ENCODE measurements around the gene ICAM2. TPM values are rescaled to one million over a fixed set of nuclear protein-coding genes. Genes with fewer than 3 reads are reported as not detected.
A peak's percentile ranks its signal among the peaks of the same experiment; 100 is the strongest.

ICAM2 gene
- 10 to 100 TPM in 2 of 3 donors, 1 to 10 TPM in 1; 6.9 to 14.2 (median 10.3) TPM for total RNA-seq
- long read RNA-seq, donor 1, transcript ICAM2-208 (5 exons, 1,103 nt): major isoform, 12 of 19 reads
- long read RNA-seq, donor 1, transcript ICAM2-203 (4 exons, 1,221 nt): minor isoform, 6 of 19 reads
- long read RNA-seq, donor 1, partial matches to known transcripts: 0 of 19 reads
- long read RNA-seq, donor 1, other reads (novel, unspliced or antisense): 0 of 19 reads
- long read RNA-seq, donor 2, transcript ICAM2-208 (5 exons, 1,103 nt): major isoform, 7 of 12 reads
- long read RNA-seq, donor 2, partial matches to known transcripts: 2 of 12 reads
- long read RNA-seq, donor 2, other reads (novel, unspliced or antisense): 1 of 12 reads

DNA sequence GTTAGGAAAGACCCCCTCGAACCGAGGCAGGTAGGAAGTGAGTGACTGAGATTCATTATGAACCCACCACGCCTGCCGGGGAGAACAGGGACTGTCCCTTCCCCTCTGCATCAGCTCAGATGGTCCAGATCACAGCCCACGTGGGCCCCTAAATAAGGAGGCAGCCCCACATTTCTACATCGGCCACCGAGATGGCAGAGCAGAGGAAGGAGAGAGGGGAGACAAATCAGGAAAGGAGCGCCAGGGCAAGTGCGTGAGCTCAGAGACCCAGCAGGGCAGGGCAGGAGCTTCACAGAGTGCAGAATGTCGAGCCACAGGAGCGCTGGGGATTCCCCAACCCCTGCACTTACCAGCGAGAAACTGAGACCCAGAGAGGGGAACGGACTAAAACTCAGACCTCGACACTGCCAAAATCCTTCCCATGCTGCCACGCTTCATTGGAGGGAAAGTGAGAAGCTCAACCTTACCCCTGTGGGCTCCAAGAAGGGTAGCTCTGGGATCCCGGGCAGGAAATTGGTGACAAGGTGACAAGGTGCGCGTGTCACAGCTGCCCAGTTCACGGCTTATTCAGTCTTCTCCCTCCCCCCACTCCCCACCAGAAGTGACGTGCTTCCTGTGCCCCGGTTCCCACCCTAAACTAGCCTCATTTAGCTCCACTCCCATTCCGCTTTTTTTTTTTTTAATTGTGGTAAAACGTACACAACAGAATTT lies at the start of gene ICAM2:
Gene ICAM2 (minus strand): TSS at position 578 of the 711 bp plus-strand sequence. CDS start 13,942 bp downstream, outside the sequence.
- no peaks in the 10 kb centered on the region for H3K9me3 ChIP-seq
- TF ChIP-seq CTCF (IDR thresholded peaks at IDR 0.05): no peak
- H3K36me3 ChIP-seq (ENCODE audit: low read depth): no peaks in the 10 kb centered on the region
- no peaks in the 10 kb centered on the region for H3K4me1 ChIP-seq (ENCODE audit: low read depth)
- DNase-seq (peak; percentile 70 to 88 (median 81)), ATAC-seq (peak; percentile 91)
- peak within 1 kb of the TSS; percentile 6 for H3K4me3 ChIP-seq
- intact Hi-C loops (cut with DNase I, micrococcal nuclease): loop anchor here in 1 of 2 donors (10.0 kb wide), 1 partner anchor 75 kb away; no protein-coding TSS in a partner anchor

DNA sequence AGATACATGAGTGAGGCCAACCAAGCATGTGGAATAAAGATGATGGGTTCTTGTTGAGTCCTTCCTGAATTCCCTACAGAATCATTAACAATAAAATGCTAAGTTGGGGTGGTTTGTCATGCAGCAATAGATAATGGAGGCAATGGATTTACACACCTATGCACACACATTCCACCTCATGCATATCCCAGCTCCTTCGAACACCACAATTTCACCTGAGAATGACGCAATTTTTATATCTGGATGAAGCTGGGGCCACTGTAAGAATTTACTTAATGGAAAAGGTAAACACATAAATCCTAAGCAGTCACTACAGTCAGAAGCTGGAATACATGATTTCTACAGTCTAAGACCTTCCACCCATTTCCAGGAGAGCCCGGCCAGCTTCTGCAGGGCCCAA lies 49.8 kb upstream of the ICAM2 start:
- intact Hi-C loops (cut with DNase I, micrococcal nuclease): no loop called here
- H3K4me3 ChIP-seq: no peak overlapping the region
- H3K9me3 ChIP-seq: peaks cover 15% of the 10 kb centered on the region
- ATAC-seq (no peak), DNase-seq (no peak)
- H3K36me3 ChIP-seq (ENCODE audit: low read depth): peaks cover 7% of the 10 kb centered on the region
- no peak for TF ChIP-seq CTCF (IDR thresholded peaks at IDR 0.05)
- H3K4me1 ChIP-seq (ENCODE audit: low read depth): no peaks in the 10 kb centered on the region

- Histone ChIP-seq H3K4me1 (ENCODE audit: low read depth) (no peaks in the 10 kb centered on the region), H3K9me3 (peaks cover 15% of the 10 kb centered on the region), H3K36me3 (ENCODE audit: low read depth) (peaks cover 7% of the 10 kb centered on the region), H3K4me3 (no peak overlapping the region)
- intact Hi-C loops (cut with DNase I, micrococcal nuclease): loop anchor here in 1 of 2 donors (10.0 kb wide), 1 partner anchor 66 kb away; the partner anchor contains the start of gene ERN1
- DNase-seq (no peak), ATAC-seq (no peak)
- TF ChIP-seq CTCF (IDR thresholded peaks at IDR 0.05): no peak
Observed at GRCh38 chr17:64069143-64069542, 48.7 kb upstream of the ICAM2 start.

- H3K36me3 ChIP-seq (ENCODE audit: low read depth): peaks cover 7% of the 10 kb centered on the region
- no peak for DNase-seq
- intact Hi-C loops (cut with DNase I, micrococcal nuclease): loop anchor here in 1 of 2 donors (10.0 kb wide), 1 partner anchor 67 kb away; the partner anchor contains the start of gene ERN1
- H3K9me3 ChIP-seq: peaks cover 15% of the 10 kb centered on the region
- no peaks in the 10 kb centered on the region for H3K4me1 ChIP-seq (ENCODE audit: low read depth)
- no peak for ATAC-seq
- no peak for TF ChIP-seq CTCF (IDR thresholded peaks at IDR 0.05)
- no peak overlapping the region for H3K4me3 ChIP-seq
Observed at GRCh38 chr17:64067657-64068056, 47.2 kb upstream of the ICAM2 start.

DNA sequence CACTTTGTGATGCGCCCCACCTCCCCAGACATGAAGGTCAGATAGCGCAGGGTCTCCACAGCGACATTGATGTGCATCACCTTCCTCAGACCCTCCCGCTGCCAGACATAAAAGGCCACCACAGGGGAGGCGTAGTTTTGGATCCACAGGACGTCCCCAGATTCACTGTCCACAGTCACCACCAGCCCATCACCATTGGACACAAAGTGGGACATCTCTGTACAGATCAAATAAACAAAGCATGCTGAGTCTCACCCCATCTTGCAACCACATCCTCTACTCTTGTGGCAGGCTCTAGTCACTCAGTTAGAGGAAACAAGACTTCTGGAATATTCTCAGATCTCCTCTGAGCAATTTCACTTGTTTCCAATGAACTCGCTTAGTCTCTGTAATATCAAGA lies 46.3 kb upstream of the ICAM2 start:
- Histone ChIP-seq H3K4me3 (no peak overlapping the region), H3K36me3 (ENCODE audit: low read depth) (peaks cover 7% of the 10 kb centered on the region), H3K4me1 (ENCODE audit: low read depth) (no peaks in the 10 kb centered on the region), H3K9me3 (peaks cover 15% of the 10 kb centered on the region)
- peak in 1 of 3 donors; percentile 39 for DNase-seq
- peak; percentile 35 for ATAC-seq
- intact Hi-C loops (cut with DNase I, micrococcal nuclease): loop anchor here in 1 of 2 donors (10.0 kb wide), 1 partner anchor 68 kb away; the partner anchor contains the start of gene ERN1
- TF ChIP-seq CTCF (IDR thresholded peaks at IDR 0.05): no peak
